Retinal pigment epithelial cell (primary cell): ENCODE results near the gene AGAP1.

Experiments
- DNase-seq: peaks from one replicate; pipeline ENCODE4 v3.0.0-alpha.2; 2010; ENCODE audit warnings: low read depth
- H3K4me3 ChIP-seq: 2 replicates; pipeline ENCODE4 v1.5.1; 2011; ENCODE audit warnings: mild to moderate bottlenecking, low read length, control low read depth, moderate library complexity
- TF ChIP-seq, protein P1 (sequence below): conservative IDR thresholded peaks from 2 replicates; pipeline ENCODE4 v1.5.1; 2011; ENCODE audit warnings: low read depth, low read length, control low read depth, inconsistent platforms

The AGAP1 gene

GRCh38 chr2:235500761-235501672, 7.2 kb downstream of the AGAP1 start:
- peak overlapping the region; percentile 38 for H3K4me3 ChIP-seq
- DNase-seq: no peak
- TF ChIP-seq, protein P1, sequence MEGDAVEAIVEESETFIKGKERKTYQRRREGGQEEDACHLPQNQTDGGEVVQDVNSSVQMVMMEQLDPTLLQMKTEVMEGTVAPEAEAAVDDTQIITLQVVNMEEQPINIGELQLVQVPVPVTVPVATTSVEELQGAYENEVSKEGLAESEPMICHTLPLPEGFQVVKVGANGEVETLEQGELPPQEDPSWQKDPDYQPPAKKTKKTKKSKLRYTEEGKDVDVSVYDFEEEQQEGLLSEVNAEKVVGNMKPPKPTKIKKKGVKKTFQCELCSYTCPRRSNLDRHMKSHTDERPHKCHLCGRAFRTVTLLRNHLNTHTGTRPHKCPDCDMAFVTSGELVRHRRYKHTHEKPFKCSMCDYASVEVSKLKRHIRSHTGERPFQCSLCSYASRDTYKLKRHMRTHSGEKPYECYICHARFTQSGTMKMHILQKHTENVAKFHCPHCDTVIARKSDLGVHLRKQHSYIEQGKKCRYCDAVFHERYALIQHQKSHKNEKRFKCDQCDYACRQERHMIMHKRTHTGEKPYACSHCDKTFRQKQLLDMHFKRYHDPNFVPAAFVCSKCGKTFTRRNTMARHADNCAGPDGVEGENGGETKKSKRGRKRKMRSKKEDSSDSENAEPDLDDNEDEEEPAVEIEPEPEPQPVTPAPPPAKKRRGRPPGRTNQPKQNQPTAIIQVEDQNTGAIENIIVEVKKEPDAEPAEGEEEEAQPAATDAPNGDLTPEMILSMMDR: no peak

DNA sequence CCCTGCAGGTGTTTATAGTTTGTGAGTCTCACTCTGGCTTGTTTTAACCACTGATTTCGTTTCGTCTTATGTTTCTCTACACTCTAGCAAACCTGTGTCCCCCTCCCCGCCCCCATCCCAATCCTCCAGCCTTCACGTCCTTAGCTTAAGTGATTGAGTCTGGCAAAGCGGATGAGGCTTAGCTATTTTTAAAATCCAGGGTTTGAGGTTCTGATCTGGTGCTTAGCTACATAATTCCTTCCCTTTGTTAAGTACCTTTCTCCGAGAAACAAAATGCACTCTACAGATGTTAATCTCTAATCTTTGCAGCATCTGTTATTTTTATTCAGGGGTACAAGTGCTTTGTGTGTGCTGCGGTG, 7.8 kb downstream of the AGAP1 start:
- TF ChIP-seq, protein P1: no peak
- DNase-seq: peak; percentile 58
- peak overlapping the region; percentile 38 for H3K4me3 ChIP-seq

GRCh38 chr2:235502336-235502735, 8.5 kb downstream of the AGAP1 start:
- TF ChIP-seq, protein P1: no peak
- DNase-seq: no peak

DNA sequence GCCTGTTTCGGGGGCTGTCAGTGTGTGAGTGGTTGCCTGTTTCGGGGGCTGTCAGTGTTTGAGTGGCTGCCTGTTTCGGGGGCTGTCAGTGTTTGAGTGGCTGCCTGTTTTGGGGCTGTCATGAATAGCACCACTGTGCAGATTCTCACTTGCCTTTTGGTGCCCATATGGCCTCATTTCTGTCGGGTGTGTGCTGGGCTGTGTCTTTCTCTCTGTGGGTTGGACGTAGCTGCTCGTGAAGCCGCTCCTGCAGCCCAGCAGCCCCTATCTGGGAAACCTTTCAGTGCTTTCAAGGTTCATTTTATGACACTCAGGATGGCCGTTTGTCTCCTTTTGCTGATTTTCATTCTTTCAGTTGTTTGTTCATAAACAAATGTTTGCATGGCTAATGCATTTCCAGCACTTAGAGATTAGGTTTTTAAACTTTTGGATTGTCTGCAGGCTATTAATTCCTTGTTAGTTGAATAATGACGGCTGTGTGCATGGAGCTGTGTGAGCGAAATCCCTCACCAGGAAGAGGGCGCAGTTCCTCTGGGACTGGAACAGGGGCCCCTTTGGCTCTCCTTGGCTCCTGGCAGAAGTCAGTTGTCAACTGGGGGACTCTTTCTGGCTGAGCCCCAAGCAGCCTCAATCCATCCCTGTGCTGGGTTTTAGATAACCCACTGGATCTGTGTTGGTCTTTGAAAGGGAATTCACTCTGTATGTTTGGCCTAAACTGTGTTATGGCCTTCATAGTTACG, 10.8 kb downstream of the AGAP1 start:
- H3K4me3 ChIP-seq: no peak overlapping the region
- TF ChIP-seq, protein P1: no peak
- DNase-seq: no peak

More at GRCh38 chr2:235502336-235502735, 8.5 kb downstream of the AGAP1 start:
- H3K4me3 ChIP-seq: no peak overlapping the region

DNA sequence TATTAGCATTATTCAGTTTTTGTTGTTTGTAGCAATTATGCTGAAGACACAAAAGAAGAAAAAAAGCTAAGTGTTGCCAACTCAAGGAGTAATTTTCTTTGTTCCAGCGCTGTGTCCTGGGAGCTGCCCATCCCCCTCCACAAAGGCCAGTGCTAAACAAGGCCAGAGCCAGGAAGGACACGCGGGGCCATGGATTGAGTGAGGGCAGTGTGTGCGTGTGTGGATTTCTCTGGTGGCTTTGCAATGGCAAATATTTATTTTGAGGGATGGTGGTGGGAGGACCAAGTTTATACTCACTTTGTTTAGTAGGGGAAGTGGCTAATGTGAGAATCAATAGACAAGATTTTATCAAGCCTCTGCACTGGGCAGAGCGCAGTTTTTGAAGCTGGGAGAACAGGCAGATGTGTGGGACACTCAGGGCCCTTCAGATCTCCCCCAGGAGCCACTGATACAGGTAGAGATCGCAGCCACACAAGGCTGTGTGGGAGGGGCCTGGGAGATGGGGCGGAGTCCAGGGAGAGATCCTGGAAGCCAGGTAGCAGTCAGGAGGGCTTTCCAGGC, 11.4 kb downstream of the AGAP1 start:
- no peak overlapping the region for H3K4me3 ChIP-seq
- TF ChIP-seq, protein P1: no peak
- DNase-seq: no peak

DNA sequence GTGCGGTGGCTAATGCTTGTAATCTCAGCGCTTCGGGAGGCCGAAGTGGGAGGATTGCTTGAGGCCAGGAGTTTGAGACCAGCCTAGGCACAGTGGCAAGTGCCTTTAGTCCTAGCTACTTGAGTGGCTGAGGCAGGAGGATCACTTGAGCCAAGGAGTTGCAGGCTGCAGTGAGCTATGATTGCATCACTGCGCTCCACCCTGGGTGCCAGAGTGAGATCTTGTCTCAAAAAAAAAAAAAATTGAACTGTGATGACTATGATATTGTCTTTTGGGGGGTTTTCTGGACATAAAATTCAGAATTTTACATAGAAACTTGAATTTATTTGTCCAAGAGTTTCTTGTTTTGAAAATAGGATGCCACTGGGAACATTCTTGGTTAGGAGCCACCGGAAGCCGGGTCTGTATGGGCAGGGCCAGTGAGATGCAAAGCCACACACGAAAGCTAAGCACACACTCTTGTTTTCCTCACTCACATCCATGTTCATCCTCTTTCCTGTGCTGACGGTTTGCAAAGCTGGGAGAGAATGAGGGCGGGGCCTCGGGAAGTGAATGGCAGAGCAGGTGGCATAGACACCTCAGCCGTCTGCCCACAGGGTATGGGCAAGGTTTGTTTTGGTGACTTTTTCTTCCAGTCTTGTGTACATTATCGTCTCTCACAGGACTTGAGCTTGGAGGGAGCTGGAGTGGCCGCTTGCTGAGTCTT, 12.6 kb downstream of the AGAP1 start:
- TF ChIP-seq, protein P1: no peak
- H3K4me3 ChIP-seq: no peak overlapping the region
- DNase-seq: no peak
